RWPE2 (cell line): ENCODE measurements around the gene NRG2.

Experiments
- ATAC-seq: fragments of 200-7000 bp; cut with Tn5 transposase; 3 replicates; pipeline ENCODE4 v1.9.1; 2021; ENCODE audit warnings: low read depth
- DNase-seq: peaks from one replicate; pipeline ENCODE4 v3.0.0-alpha.2; 2020; ENCODE audit warnings: low spot score
- H3K27ac ChIP-seq: fragments of 450-650 bp; 2 replicates; pipeline ENCODE4 v1.5.1; 2017; ENCODE audit warnings: mild to moderate bottlenecking; ENCODE audit not compliant: poor library complexity, severe bottlenecking
- H3K27me3 ChIP-seq: fragments of 250-450 bp; sonication (Bioruptor Pico); 2 replicates; pipeline ENCODE4 v1.5.1; 2021; ENCODE audit warnings: mild to moderate bottlenecking, moderate library complexity; ENCODE audit not compliant: insufficient read depth, poor library complexity, severe bottlenecking
- H3K36me3 ChIP-seq: fragments of 250-450 bp; sonication (Bioruptor Pico); 2 replicates; pipeline ENCODE4 v1.5.1; 2020; ENCODE audit warnings: low read depth, mild to moderate bottlenecking, moderate library complexity
- H3K4me1 ChIP-seq: fragments of 250-450 bp; sonication (Bioruptor Pico); 2 replicates; pipeline ENCODE4 v1.5.1; 2021; ENCODE audit warnings: mild to moderate bottlenecking, moderate library complexity; ENCODE audit not compliant: insufficient read depth, poor library complexity, severe bottlenecking
- H3K4me3 ChIP-seq: fragments of 250-450 bp; sonication (Bioruptor Pico); 2 replicates; pipeline ENCODE4 v1.5.1; 2021; ENCODE audit warnings: mild to moderate bottlenecking, moderate library complexity; ENCODE audit not compliant: severe bottlenecking
- H3K9me3 ChIP-seq: fragments of 250-450 bp; sonication (Bioruptor Pico); 2 replicates; pipeline ENCODE4 v1.5.1; 2021; ENCODE audit warnings: mild to moderate bottlenecking, moderate library complexity; ENCODE audit not compliant: severe bottlenecking
- TF ChIP-seq, protein P1 (sequence below): fragments of 450-650 bp; IDR thresholded peaks from one replicate; pipeline ENCODE4 v1.5.1; 2017; ENCODE audit warnings: mild to moderate bottlenecking, moderate library complexity; ENCODE audit not compliant: poor library complexity, severe bottlenecking

NRG2 gene

DNA sequence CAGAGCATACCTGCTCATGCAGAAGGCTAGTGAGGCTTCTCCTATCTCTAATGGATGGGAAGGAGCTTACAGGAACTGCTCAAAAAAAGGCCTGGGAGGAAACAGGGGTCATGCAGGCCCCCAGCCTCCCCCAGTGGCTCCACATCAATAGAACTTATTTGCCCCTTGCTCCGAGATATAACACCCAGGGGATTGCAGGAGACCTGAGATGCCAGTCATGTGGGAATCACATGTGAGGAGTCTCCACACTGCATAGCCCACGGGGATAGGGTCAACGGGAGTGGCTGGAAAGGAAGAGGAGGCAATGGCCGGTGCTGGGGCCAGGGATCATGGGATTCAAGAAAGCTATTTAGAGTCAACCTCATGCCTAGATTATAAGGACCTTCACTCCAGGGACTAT lies 76.2 kb downstream of the NRG2 start:
- no peak overlapping the region for H3K4me3 ChIP-seq
- TF ChIP-seq, protein P1, sequence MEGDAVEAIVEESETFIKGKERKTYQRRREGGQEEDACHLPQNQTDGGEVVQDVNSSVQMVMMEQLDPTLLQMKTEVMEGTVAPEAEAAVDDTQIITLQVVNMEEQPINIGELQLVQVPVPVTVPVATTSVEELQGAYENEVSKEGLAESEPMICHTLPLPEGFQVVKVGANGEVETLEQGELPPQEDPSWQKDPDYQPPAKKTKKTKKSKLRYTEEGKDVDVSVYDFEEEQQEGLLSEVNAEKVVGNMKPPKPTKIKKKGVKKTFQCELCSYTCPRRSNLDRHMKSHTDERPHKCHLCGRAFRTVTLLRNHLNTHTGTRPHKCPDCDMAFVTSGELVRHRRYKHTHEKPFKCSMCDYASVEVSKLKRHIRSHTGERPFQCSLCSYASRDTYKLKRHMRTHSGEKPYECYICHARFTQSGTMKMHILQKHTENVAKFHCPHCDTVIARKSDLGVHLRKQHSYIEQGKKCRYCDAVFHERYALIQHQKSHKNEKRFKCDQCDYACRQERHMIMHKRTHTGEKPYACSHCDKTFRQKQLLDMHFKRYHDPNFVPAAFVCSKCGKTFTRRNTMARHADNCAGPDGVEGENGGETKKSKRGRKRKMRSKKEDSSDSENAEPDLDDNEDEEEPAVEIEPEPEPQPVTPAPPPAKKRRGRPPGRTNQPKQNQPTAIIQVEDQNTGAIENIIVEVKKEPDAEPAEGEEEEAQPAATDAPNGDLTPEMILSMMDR = no peak
- no peaks in the 10 kb centered on the region for H3K36me3 ChIP-seq
- no peaks in the 10 kb centered on the region for H3K9me3 ChIP-seq
- ATAC-seq = no peak
- no peaks in the 10 kb centered on the region for H3K4me1 ChIP-seq
- DNase-seq = no peak
- H3K27me3 ChIP-seq = no peaks in the 10 kb centered on the region
- H3K27ac ChIP-seq = no peak overlapping the region

DNA sequence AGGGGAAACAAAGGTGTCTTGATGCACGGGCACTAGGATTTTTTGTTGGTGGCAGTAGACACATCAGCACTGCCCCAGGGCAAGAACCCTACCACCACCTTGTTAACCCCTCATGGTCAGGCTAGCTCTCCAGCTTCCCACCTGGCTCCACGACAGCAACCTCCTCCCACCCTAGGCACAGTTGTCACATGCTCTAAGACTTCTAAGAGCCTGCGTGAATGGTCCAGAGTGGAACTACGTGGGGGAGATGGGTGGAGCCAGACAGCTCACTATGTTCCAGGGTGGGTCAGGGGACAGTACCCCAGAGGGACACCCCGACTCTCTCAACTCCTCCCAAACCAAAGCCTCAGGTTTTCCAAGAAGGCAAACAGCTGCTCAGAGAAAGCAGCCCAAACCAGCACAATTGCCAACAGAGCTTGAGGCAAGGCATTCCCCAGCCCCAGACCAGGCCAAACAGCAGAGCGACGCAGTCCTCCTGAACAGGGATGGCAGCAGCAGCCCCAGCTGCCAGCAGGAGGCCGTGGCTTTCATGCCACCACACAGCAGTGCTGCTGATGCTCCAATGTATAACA lies 78.0 kb downstream of the NRG2 start:
- H3K27me3 ChIP-seq = no peaks in the 10 kb centered on the region
- TF ChIP-seq, protein P1 = no peak
- no peak for ATAC-seq

DNA sequence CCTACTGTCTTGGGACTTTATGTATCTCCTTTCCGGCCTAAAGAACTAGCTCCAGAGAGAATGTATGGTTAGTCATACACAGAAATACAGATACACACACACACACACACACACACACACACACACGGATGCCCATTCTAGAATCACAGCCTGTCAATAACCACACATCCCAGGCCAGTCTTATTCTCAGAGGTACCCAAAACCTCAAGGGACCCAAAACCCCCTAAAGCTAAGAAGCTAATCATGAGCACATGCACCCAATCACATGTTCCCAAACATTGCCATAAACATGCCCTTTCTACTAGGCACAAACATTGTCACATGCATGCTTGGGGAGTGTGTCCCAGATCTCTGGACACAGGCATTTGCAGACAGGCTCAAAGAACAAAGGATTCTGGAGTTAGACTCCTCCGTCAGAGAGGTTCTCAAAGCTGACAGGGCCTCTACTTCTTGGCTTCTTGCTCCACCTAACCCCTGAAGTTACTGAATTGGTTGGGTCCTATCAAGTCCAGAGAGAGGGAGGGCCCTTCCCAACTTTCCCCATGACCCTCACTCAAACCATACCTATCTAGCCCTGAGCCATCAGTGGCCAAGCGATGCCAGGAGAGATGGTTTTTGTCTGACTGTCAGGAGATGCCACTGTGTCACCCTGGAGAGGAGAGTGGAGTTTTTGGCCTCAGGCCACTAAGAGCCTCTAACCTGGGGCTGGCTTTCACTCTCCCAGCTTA lies 78.7 kb downstream of the NRG2 start:
- ATAC-seq (no peak), DNase-seq (no peak)
- TF ChIP-seq, protein P1 = no peak
- H3K27me3 ChIP-seq = no peaks in the 10 kb centered on the region
- H3K4me1 ChIP-seq = no peaks in the 10 kb centered on the region
- H3K9me3 ChIP-seq = no peaks in the 10 kb centered on the region
- H3K27ac ChIP-seq = no peak overlapping the region
- no peaks in the 10 kb centered on the region for H3K36me3 ChIP-seq
- H3K4me3 ChIP-seq = no peak overlapping the region

More for the DNA sequence above, 78.0 kb downstream of the NRG2 start:
- H3K36me3 ChIP-seq = no peaks in the 10 kb centered on the region
- H3K9me3 ChIP-seq = no peaks in the 10 kb centered on the region
- H3K4me1 ChIP-seq = no peaks in the 10 kb centered on the region
- H3K27ac ChIP-seq = no peak overlapping the region
- no peak for DNase-seq
- no peak overlapping the region for H3K4me3 ChIP-seq

DNA sequence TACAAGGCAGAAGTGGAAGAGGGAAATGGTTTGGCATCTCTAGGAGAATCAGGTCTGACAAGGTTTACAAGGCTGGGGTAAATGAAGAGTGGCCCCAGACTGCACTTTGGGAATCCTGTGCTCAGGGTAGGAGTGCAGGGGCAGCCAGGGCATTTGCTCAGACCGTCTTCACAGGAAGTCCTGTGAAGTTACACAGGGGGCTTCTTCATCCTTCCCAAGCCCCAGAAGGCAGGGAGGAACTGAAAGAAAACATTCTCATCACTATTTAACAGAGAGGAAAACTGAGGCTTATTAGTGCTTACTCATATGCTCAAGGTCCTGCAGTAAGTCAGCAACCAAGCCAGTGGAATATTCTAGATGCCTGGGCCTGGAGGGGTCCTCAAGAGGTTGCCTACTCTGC lies 80.7 kb downstream of the NRG2 start:
- no peak overlapping the region for H3K27ac ChIP-seq
- no peak for ATAC-seq
- no peak for DNase-seq
- H3K4me3 ChIP-seq = no peak overlapping the region
- H3K4me1 ChIP-seq = no peaks in the 10 kb centered on the region
- H3K27me3 ChIP-seq = no peaks in the 10 kb centered on the region
- TF ChIP-seq, protein P1 = no peak
- no peaks in the 10 kb centered on the region for H3K9me3 ChIP-seq
- H3K36me3 ChIP-seq = no peaks in the 10 kb centered on the region

DNA sequence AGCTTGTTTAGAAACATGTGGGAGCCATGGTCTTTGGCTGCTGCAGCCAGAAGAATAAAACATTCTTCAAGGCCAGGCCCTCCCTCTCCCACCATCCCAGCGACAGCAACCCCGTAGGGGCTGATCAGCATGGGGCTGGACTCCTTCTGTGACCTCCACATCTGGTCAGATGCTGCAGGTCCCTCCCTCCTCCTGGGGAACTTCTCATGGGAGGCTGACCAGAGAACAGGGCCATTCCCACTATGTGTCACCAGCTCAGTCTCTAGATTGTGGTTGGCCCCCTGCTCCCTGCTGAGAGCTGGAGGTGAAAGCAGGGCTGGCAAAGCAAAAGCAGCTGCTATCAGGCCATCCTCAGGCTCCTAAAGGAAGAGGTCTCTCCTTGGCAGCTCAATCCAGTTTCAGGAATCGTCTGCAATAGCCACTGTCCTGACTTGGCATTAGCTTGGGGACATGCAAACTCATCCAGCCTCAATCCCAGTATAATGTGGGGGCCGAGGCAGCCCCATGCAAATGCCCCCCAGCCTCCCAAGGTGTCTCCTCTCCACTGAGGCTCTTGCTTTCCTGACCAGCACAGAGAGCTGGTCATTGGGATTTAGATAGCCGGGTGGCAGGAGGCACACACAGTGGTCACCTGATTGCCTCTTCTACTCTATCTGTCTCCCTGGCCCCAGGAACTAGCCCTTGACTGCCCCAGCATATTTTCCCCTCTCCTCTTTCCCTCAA lies 81.5 kb downstream of the NRG2 start:
- TF ChIP-seq, protein P1 = no peak
- Histone ChIP-seq H3K9me3 (no peaks in the 10 kb centered on the region), H3K27me3 (no peaks in the 10 kb centered on the region), H3K4me1 (no peaks in the 10 kb centered on the region), H3K27ac (no peak overlapping the region), H3K36me3 (no peaks in the 10 kb centered on the region), H3K4me3 (no peak overlapping the region)
- DNase-seq = peak; percentile 27
- ATAC-seq = no peak
